ENCODE data around the gene PAWR.

DNA sequence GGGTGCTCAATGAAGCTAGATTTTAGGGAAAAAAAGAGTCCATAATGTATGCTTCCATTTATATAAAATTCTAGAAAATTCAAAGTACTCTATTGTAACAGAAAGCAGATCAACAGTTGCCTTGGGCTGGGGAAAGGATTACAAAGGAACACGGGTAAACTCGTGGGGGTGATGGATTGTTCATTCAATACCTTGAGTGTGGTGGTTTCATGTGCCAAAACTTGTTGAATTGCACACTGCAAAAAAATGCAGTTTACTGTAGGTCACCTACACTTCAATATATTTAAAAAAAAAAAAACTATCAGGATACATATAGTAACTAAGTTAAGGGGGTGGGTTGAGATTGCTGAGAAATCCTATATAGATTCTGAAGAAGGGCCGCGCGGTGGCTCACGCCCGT lies 33.6 kb downstream of the PAWR start:
- TF ChIP-seq HCFC1 (IDR thresholded peaks at IDR 0.05; ENCODE audit: low read length) = no peak
- no peak for TF ChIP-seq TBL1XR1 (IDR thresholded peaks at IDR 0.05; ENCODE audit: low read depth, low read length)
- no peak for TF ChIP-seq CBFB (IDR thresholded peaks at IDR 0.05; ENCODE audit: low read depth)
- TF ChIP-seq CEBPB (IDR thresholded peaks at IDR 0.05; ENCODE audit: borderline replicate concordance in 1 of 2, low read depth in 2 of 2, low read length in 2 of 2) = no peak
- no peak for TF ChIP-seq ASH2L (IDR thresholded peaks at IDR 0.05; ENCODE audit: borderline replicate concordance, low read depth)
- no peak for TF ChIP-seq HDAC2 (IDR thresholded peaks at IDR 0.05)
- no peak for TF ChIP-seq CTCF (IDR thresholded peaks at IDR 0.05 in 2 of 3, conservative IDR thresholded peaks at IDR 0.05 in 1 of 3; ENCODE audit: control insufficient read depth in 2 of 3, extremely low read depth in 1 of 3, insufficient read depth in 1 of 3, low read depth in 3 of 3, low read length in 3 of 3)
